Measurements from ENCODE around the gene FAM210B. TPM values are rescaled to one million over a fixed set of nuclear protein-coding genes. Genes with fewer than 3 reads are reported as not detected.

The FAM210B gene
- total and polyA plus RNA-seq, 9 of the 15 experiments (the other 6 are each of a cell fraction or from before 2014, with no cell fraction given), result 12.1 to 87.3 (median 47.6) TPM

DNA sequence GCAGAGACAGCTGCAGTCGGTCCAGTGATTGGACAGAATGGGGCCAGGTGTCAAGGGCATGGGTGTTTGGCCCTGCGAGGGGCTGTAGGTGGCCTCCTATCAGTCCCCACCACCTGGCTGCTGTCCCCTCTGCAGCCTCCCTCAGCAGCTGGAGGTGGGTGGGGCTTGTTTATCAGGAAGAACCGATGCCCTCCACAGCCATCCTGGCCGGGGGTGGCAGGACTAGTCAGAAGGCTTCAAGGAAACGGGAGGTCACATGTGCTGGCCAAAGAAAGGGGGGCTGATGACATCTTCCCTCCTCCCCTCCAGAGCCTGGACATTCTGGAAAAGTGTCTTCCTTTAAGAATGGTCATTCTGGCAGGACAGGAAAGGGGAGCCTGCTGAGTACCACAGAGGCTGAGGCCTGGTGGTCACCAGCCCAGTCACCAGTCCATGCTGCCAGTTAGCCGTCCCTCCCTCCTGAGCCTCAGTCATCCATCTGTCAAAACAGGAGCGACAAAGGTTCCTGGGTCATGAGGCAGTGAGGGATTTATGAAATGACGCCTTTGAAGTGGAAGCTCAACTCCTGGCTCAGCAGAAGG lies 4.1 kb downstream of the FAM210B start (continued):
- TF ChIP-seq, protein P1, sequence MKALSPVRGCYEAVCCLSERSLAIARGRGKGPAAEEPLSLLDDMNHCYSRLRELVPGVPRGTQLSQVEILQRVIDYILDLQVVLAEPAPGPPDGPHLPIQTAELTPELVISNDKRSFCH (CRISPR knock-in tag; IDR thresholded peaks at IDR 0.05), result no peak
- TF ChIP-seq, protein P1 (tag; IDR thresholded peaks at IDR 0.05), result 0 out of 2 replicates have a peak, but pooled peaks have one; percentile 40
- no peak for TF ChIP-seq ZNF146 (CRISPR knock-in tag; IDR thresholded peaks at IDR 0.05; ENCODE audit: unreplicated experiment)
- TF ChIP-seq PRDM10 (IDR thresholded peaks at IDR 0.05; ENCODE audit: partially characterized antibody), result peak; percentile 97
- TF ChIP-seq GTF2A2 (tag; IDR thresholded peaks at IDR 0.05), result no peak
- peak; percentile 74; the same call in 1 of the 2 replicates for TF ChIP-seq MTA1 (IDR thresholded peaks at IDR 0.05; ENCODE audit: borderline replicate concordance)
- no peak for TF ChIP-seq POLR3G (IDR thresholded peaks at IDR 0.05; ENCODE audit: extremely low read depth, insufficient read length, insufficient replicate concordance)
- no peak for TF ChIP-seq ELK1 (CRISPR knock-in tag; IDR thresholded peaks at IDR 0.05)
- TF ChIP-seq, protein P2, sequence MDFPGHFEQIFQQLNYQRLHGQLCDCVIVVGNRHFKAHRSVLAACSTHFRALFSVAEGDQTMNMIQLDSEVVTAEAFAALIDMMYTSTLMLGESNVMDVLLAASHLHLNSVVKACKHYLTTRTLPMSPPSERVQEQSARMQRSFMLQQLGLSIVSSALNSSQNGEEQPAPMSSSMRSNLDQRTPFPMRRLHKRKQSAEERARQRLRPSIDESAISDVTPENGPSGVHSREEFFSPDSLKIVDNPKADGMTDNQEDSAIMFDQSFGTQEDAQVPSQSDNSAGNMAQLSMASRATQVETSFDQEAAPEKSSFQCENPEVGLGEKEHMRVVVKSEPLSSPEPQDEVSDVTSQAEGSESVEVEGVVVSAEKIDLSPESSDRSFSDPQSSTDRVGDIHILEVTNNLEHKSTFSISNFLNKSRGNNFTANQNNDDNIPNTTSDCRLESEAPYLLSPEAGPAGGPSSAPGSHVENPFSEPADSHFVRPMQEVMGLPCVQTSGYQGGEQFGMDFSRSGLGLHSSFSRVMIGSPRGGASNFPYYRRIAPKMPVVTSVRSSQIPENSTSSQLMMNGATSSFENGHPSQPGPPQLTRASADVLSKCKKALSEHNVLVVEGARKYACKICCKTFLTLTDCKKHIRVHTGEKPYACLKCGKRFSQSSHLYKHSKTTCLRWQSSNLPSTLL (IDR thresholded peaks at IDR 0.05), result no peak
- TF ChIP-seq GTF2F1 (IDR thresholded peaks at IDR 0.05; ENCODE audit: low read depth, low read length), result no peak
- TF ChIP-seq NR4A1 (CRISPR knock-in tag; IDR thresholded peaks at IDR 0.05), result 0 out of 2 replicates have a peak, but pooled peaks have one; percentile 37
- TF ChIP-seq NR4A1 (tag; IDR thresholded peaks at IDR 0.05), result peak; percentile 76
- TF ChIP-seq CBX5 (IDR thresholded peaks at IDR 0.05; ENCODE audit: borderline replicate concordance, low read depth), result no peak
- 0 out of 2 replicates have a peak, but pooled peaks have one; percentile 44 for TF ChIP-seq ETV1 (tag; conservative IDR thresholded peaks at IDR 0.05; ENCODE audit: low read depth)
- peak; percentile 72; the same call in 1 of the 2 replicates for TF ChIP-seq NKRF (IDR thresholded peaks at IDR 0.05; ENCODE audit: borderline replicate concordance)
- no peak for TF ChIP-seq ZNF347 (CRISPR knock-in tag; IDR thresholded peaks at IDR 0.05; ENCODE audit: low read depth)
- no peak for TF ChIP-seq NFE2L1 (tag; IDR thresholded peaks at IDR 0.05; ENCODE audit: borderline replicate concordance, low read depth)
